HepG2 (cell line): Measurements from ENCODE around the gene KIAA0408. TPM values are rescaled to one million over a fixed set of nuclear protein-coding genes. Genes with fewer than 3 reads are reported as not detected.
A peak's percentile ranks its signal among the peaks of the same experiment; 100 is the strongest.

ENCODE experiments used
- ATAC-seq: fragments of 200-7000 bp; cut with Tn5 transposase; 3 replicates; pipeline ENCODE4 v1.9.1; 2020; ENCODE audit warnings: mild to moderate bottlenecking, moderate library complexity
- BruUV-seq: library from RNA; stranded (reverse); fragments of 400-500 nt; replicated peaks from 2 replicates; lab custom pipeline; 2021; lab: Mats Ljungman, UMichigan
- CTCF ChIA-PET: fragments of 300-600 bp; formaldehyde crosslinking; extraction: SDS; loops from one replicate; lab custom pipeline; 2021; ENCODE audit warnings: low total read pairs, inconsistent platforms, low intra/inter-chr PET ratio; lab: Yijun Ruan, JAX
- POLR2A ChIA-PET: fragments of 350-600 bp; sonication (Branson Sonifier 250); formaldehyde crosslinking; loops from one replicate; lab custom pipeline; 2020; ENCODE audit warnings: antibody characterized with exemption, inconsistent platforms; lab: Yijun Ruan, JAX
- DNase-seq: peaks from one replicate; pipeline ENCODE4 v3.0.0-alpha.2; 2015; ENCODE audit warnings: low spot score
- FAIRE-seq: peaks from 3 replicates; lab custom pipeline; 2011; peaks lifted over from hg19 to GRCh38; lab: Jason Lieb, UNC
- H2AFZ ChIP-seq: one replicate; pipeline ENCODE4 v1.6.1; 2011; ENCODE audit warnings: low read length, inconsistent platforms
- H3K27ac ChIP-seq: fragments of 300-600 bp; 3 replicates; pipeline ENCODE4 v1.8.0; 2011; ENCODE audit warnings: mixed run types, mild to moderate bottlenecking, mixed read lengths, low read length, inconsistent platforms; ENCODE audit not compliant: insufficient read depth; ENCODE audit errors: extremely low read length
- H3K27me3 ChIP-seq, 2 experiments: fragments of 200-600 bp in 1 of 2; 2 replicates in 1 of 2; 3 replicates in 1 of 2; pipeline versions ENCODE4 v1.6.0 to v1.8.0; 2011; ENCODE audit warnings: low read length in 2 of 2, mild to moderate bottlenecking in 2 of 2, moderate library complexity in 2 of 2, inconsistent platforms in 1 of 2; ENCODE audit not compliant: insufficient read depth in 2 of 2, control insufficient read depth in 1 of 2
- H3K36me3 ChIP-seq, 2 experiments: fragments of 200-600 bp in 1 of 2; replicated peaks in 1 of 2; 2 replicates in 1 of 2; 3 replicates in 1 of 2; pipeline versions ENCODE4 v1.5.1 to v1.8.0; 2011; ENCODE audit warnings: low read length in 2 of 2, inconsistent platforms in 1 of 2; ENCODE audit not compliant: insufficient read depth in 2 of 2, control insufficient read depth in 1 of 2
- H3K4me1 ChIP-seq: 2 replicates; pipeline ENCODE4 v1.5.1; 2012; ENCODE audit warnings: low read length, inconsistent platforms; ENCODE audit not compliant: insufficient read depth
- H3K4me2 ChIP-seq: 2 replicates; pipeline ENCODE4 v1.6.0; 2011; ENCODE audit warnings: low read depth, low read length, inconsistent platforms
- H3K4me3 ChIP-seq, 3 experiments: fragments of 200-600 bp in 1 of 3; sonication (generic), shearing (Covaris generic) in 1 of 3; replicated peaks in 1 of 3; 2 replicates each; pipeline ENCODE4 v1.5.1; 2011 to 2016; ENCODE audit warnings: low read length in 3 of 3, inconsistent platforms in 2 of 3, low read depth in 2 of 3, mild to moderate bottlenecking in 2 of 3, control low read depth in 1 of 3, mixed read lengths in 1 of 3; ENCODE audit not compliant: insufficient read depth in 1 of 3
- H3K79me2 ChIP-seq: one replicate; pipeline ENCODE4 v1.6.1; 2011; ENCODE audit warnings: low read length, inconsistent platforms; ENCODE audit not compliant: insufficient read depth
- H3K9ac ChIP-seq: 2 replicates; pipeline ENCODE4 v1.6.0; 2011; ENCODE audit warnings: mild to moderate bottlenecking, low read depth, low read length, inconsistent platforms; ENCODE audit not compliant: insufficient read depth
- H3K9me3 ChIP-seq: 2 replicates; pipeline ENCODE4 v1.5.1; 2012; ENCODE audit warnings: mild to moderate bottlenecking, low read length
- H4K20me1 ChIP-seq: 2 replicates; pipeline ENCODE4 v1.6.0; 2011; ENCODE audit warnings: inconsistent platforms, mild to moderate bottlenecking, low read length, moderate library complexity; ENCODE audit not compliant: insufficient read depth
- FOSL2 ChIP-seq: sonication (generic); formaldehyde crosslinking; IDR thresholded peaks from 2 replicates; pipeline ENCODE4 v1.4.0; 2020; ENCODE audit warnings: missing genetic modification reagents
- GATAD2A ChIP-seq: IDR thresholded peaks from 2 replicates; pipeline ENCODE4 v1.6.1; 2016
- KLF16 ChIP-seq, 2 experiments: sonication (generic) in 1 of 2; formaldehyde crosslinking in 1 of 2; IDR thresholded peaks; 2 replicates each; pipeline versions ENCODE4 v1.6.1 to v1.8.0; 2016 to 2023; ENCODE audit warnings: missing genetic modification reagents in 2 of 2, missing compliant biosample characterization in 1 of 2
- MATR3 ChIP-seq: sonication (generic); formaldehyde crosslinking; IDR thresholded peaks from 2 replicates; pipeline ENCODE4 v1.4.0; 2020; ENCODE audit warnings: missing genetic modification reagents
- MAZ ChIP-seq, 2 experiments: sonication (generic) in 1 of 2; formaldehyde crosslinking in 1 of 2; IDR thresholded peaks; 2 replicates each; pipeline versions ENCODE4 v1.5.0 to v1.6.1; 2012 to 2020; ENCODE audit warnings: low read depth in 2 of 2, mild to moderate bottlenecking in 2 of 2, borderline replicate concordance in 1 of 2, improper control_type of control experiment in 1 of 2, low read length in 1 of 2, missing genetic modification reagents in 1 of 2, moderate library complexity in 1 of 2
- MIXL1 ChIP-seq: IDR thresholded peaks from 2 replicates; pipeline ENCODE4 v1.6.1; 2016
- SKI ChIP-seq: fragments of 450-650 bp; IDR thresholded peaks from one replicate; pipeline ENCODE4 v1.6.1; 2018; ENCODE audit warnings: mild to moderate bottlenecking; ENCODE audit not compliant: partially characterized antibody
- TEAD3 ChIP-seq: optimal IDR thresholded peaks from 2 replicates; pipeline ENCODE3; 2016; ENCODE audit warnings: borderline replicate concordance
- ZBTB20 ChIP-seq: sonication (generic); formaldehyde crosslinking; IDR thresholded peaks from 2 replicates; pipeline ENCODE4 v1.8.1; 2023; ENCODE audit warnings: missing genetic modification reagents, low read depth, mild to moderate bottlenecking, borderline replicate concordance
- ZNF839 ChIP-seq: sonication (generic); formaldehyde crosslinking; IDR thresholded peaks from 2 replicates; pipeline ENCODE4 v1.4.0; 2020; ENCODE audit warnings: missing genetic modification reagents, mild to moderate bottlenecking, borderline replicate concordance
- WGBS: methylation state at CpG from one replicate; pipeline ENCODE4 v1.1.6; 2017; ENCODE audit warnings: low lambda C conversion rate; 5-methylcytosine and 5-hydroxymethylcytosine counted together
- in situ Hi-C: cut with HindIII; loops from 2 replicates; pipeline ENCODE4 v1.10.0; 2017; ENCODE audit warnings: low pct_unique_long_range_greater_than_20kb; ENCODE audit not compliant: extremely low pct_ligation_motif_present
- intact Hi-C: fragments of 100-400 bp; cut with micrococcal nuclease; formaldehyde crosslinking; loops from one replicate; pipeline ENCODE4 v1.10.0; 2022; ENCODE audit not compliant: unreplicated experiment
- polyA plus RNA-seq, 8 experiments: library from polyadenylated mRNA; depleted of rRNA in 3 of 8; stranded (reverse) in 7 of 8; unstranded in 1 of 8; fragments of >200 nt; fragmentation: Illumina TruSeq in 4 of 8; extraction: Trizol in 4 of 8; gene quantifications; 2 replicates each; pipeline versions ENCODE4 v1.2.1 to v1.2.3, GENCODE V29; 2011 to 2016; ENCODE audit warnings: low read depth in 4 of 8, missing spikeins in 1 of 8, mixed read lengths in 1 of 8; ENCODE audit not compliant: insufficient read depth in 1 of 8
- total RNA-seq, 5 experiments: library from RNA; depleted of rRNA; stranded (reverse); fragments of >200 nt; fragmentation: Illumina TruSeq; extraction: Trizol; gene quantifications; 2 replicates each; pipeline ENCODE4 v1.2.3, GENCODE V29; 2016; ENCODE audit warnings: low read depth in 1 of 5
- TF ChIP-seq, protein P1 (sequence below): sonication (generic); formaldehyde crosslinking; IDR thresholded peaks from 2 replicates; pipeline ENCODE4 v1.4.0; 2020; ENCODE audit warnings: missing genetic modification reagents
- TF ChIP-seq, protein P2 (sequence below): sonication (generic); formaldehyde crosslinking; IDR thresholded peaks from 2 replicates; pipeline ENCODE4 v1.4.0; 2020; ENCODE audit warnings: missing genetic modification reagents
- TF ChIP-seq, protein P3 (sequence below): sonication (generic); formaldehyde crosslinking; IDR thresholded peaks from 2 replicates; pipeline ENCODE4 v1.8.0; 2022; ENCODE audit warnings: mild to moderate bottlenecking, missing genetic modification reagents, borderline replicate concordance

The KIAA0408 gene
- total and polyA plus RNA-seq, 2 of the 13 experiments (the other 11 are each of a cell fraction or from before 2014, with no cell fraction given) = not detected

DNA sequence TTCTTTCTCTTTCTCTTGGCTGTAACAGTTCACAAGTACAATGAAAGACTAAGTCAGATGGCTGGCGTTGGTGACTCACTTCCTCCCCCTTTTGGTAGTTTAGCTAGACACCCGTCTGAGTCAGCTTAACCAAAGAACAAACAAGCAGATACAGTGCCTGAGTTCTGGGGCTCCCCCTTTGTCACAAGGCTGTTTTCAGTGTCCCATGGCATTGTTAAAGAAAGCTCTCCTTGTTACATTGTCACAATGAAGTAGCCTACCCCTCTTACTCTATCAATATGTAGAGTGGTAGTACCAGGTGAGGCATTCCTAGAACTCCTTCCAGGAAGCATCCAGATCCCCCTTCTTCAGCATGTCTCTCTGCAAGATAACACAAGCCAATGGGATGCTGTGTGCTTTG is 38.6 kb downstream of the KIAA0408 start:
- ChIA-PET CTCF (interaction anchor here (1.1 to 1.9 kb wide), 3 partner anchors 115 to 234 kb away, joined by 3 to 19 read pairs (median 8); no protein-coding TSS in a partner anchor), POLR2A (interaction anchor here (1.0 kb wide), 1 partner anchor 154 kb away, joined by 4 read pairs; the partner anchor contains the start of gene RNF146)
- intact Hi-C loops (loop anchor here (1.0 kb wide), 3 partner anchors 78 to 233 kb away; no protein-coding TSS in a partner anchor), in situ Hi-C loops (loop anchor here (10.0 kb wide), 1 partner anchor 116 kb away; no protein-coding TSS in a partner anchor)
- Histone ChIP-seq H3K79me2 (no peaks in the 10 kb centered on the region), H3K4me3 (no peak overlapping the region), H3K27ac (no peak overlapping the region), H3K9me3 (no peaks in the 10 kb centered on the region), H3K36me3 (no peaks in the 10 kb centered on the region), H2AFZ (no peak overlapping the region), H3K4me2 (no peak overlapping the region), H3K4me1 (peaks cover 6% of the 10 kb centered on the region; the same call in 1 of the 2 replicates), H4K20me1 (no peaks in the 10 kb centered on the region), H3K27me3 (no peaks in the 10 kb centered on the region), H3K9ac (no peak overlapping the region)
- FAIRE-seq = peak; percentile 95
- peak; percentile 89 for DNase-seq
- WGBS = 2% methylated on average over 2 of the region's 2 CpGs
- BruUV-seq = no TSS peak
- ATAC-seq = peak; percentile 99
- no peak for TF ChIP-seq MAZ (IDR thresholded peaks at IDR 0.05; ENCODE audit: borderline replicate concordance, low read depth, low read length)
- TF ChIP-seq MAZ (CRISPR knock-in tag; IDR thresholded peaks at IDR 0.05; ENCODE audit: low read depth) = no peak
- peak; percentile 94 for TF ChIP-seq FOSL2 (CRISPR knock-in tag)
- TF ChIP-seq, protein P1, sequence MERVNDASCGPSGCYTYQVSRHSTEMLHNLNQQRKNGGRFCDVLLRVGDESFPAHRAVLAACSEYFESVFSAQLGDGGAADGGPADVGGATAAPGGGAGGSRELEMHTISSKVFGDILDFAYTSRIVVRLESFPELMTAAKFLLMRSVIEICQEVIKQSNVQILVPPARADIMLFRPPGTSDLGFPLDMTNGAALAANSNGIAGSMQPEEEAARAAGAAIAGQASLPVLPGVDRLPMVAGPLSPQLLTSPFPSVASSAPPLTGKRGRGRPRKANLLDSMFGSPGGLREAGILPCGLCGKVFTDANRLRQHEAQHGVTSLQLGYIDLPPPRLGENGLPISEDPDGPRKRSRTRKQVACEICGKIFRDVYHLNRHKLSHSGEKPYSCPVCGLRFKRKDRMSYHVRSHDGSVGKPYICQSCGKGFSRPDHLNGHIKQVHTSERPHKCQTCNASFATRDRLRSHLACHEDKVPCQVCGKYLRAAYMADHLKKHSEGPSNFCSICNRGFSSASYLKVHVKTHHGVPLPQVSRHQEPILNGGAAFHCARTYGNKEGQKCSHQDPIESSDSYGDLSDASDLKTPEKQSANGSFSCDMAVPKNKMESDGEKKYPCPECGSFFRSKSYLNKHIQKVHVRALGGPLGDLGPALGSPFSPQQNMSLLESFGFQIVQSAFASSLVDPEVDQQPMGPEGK (CRISPR knock-in tag) = peak; percentile 33; the same call in 1 of the 2 replicates
- TF ChIP-seq, protein P2, sequence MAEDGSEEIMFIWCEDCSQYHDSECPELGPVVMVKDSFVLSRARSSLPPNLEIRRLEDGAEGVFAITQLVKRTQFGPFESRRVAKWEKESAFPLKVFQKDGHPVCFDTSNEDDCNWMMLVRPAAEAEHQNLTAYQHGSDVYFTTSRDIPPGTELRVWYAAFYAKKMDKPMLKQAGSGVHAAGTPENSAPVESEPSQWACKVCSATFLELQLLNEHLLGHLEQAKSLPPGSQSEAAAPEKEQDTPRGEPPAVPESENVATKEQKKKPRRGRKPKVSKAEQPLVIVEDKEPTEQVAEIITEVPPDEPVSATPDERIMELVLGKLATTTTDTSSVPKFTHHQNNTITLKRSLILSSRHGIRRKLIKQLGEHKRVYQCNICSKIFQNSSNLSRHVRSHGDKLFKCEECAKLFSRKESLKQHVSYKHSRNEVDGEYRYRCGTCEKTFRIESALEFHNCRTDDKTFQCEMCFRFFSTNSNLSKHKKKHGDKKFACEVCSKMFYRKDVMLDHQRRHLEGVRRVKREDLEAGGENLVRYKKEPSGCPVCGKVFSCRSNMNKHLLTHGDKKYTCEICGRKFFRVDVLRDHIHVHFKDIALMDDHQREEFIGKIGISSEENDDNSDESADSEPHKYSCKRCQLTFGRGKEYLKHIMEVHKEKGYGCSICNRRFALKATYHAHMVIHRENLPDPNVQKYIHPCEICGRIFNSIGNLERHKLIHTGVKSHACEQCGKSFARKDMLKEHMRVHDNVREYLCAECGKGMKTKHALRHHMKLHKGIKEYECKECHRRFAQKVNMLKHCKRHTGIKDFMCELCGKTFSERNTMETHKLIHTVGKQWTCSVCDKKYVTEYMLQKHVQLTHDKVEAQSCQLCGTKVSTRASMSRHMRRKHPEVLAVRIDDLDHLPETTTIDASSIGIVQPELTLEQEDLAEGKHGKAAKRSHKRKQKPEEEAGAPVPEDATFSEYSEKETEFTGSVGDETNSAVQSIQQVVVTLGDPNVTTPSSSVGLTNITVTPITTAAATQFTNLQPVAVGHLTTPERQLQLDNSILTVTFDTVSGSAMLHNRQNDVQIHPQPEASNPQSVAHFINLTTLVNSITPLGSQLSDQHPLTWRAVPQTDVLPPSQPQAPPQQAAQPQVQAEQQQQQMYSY (CRISPR knock-in tag) = no peak
- TF ChIP-seq GATAD2A (CRISPR knock-in tag) = 0 out of 2 replicates have a peak, but pooled peaks have one; percentile 43
- TF ChIP-seq, protein P3, sequence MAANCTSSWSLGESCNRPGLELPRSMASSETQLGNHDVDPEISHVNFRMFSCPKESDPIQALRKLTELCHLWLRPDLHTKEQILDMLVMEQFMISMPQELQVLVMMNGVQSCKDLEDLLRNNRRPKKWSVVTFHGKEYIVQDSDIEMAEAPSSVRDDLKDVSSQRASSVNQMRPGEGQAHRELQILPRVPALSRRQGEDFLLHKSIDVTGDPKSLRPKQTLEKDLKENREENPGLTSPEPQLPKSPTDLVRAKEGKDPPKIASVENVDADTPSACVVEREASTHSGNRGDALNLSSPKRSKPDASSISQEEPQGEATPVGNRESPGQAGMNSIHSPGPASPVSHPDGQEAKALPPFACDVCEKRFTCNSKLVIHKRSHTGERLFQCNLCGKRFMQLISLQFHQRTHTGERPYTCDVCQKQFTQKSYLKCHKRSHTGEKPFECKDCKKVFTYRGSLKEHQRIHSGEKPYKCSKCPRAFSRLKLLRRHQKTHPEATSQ (CRISPR knock-in tag) = no peak
- peak; percentile 14 for TF ChIP-seq TEAD3 (CRISPR knock-in tag)
- TF ChIP-seq SKI = peak; percentile 38
- no peak for TF ChIP-seq ZBTB20 (CRISPR knock-in tag)
- no peak for TF ChIP-seq ZNF839 (CRISPR knock-in tag)
- TF ChIP-seq MATR3 (CRISPR knock-in tag) = no peak
- 0 out of 4 replicates have a peak, but pooled peaks of 1 of the 2 experiments have one; percentile 26 for TF ChIP-seq KLF16 (CRISPR knock-in tag; IDR thresholded peaks at IDR 0.05)
- peak; percentile 42; the same call in 1 of the 2 replicates for TF ChIP-seq MIXL1
